KG1 (cell line): ENCODE measurements around the gene APOA1.

Experiments
- DNase-seq: peaks from one replicate; lab custom pipeline; 2025; lab: John Stamatoyannopoulos, UW

Gene APOA1

DNA sequence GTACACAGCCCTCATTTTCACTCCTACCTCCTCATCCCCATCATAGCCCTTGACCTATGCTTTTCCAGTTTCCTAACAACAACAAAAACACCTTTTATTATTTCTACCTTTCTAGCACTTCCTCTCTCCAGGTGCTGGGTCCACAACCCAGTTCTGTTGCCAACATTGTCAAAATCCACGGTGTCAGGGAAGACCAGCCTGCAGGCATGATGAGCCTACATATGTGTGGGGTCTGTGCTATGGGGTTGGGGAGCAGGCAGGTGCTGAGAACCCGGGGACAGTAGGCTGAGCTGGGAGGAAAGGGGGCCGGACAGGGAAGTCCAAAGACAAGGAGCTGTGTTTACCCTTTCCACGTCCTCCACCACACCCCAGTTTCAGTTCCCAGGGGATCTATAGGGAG, 48.9 kb downstream of the APOA1 start:
- DNase-seq: no peak

DNA sequence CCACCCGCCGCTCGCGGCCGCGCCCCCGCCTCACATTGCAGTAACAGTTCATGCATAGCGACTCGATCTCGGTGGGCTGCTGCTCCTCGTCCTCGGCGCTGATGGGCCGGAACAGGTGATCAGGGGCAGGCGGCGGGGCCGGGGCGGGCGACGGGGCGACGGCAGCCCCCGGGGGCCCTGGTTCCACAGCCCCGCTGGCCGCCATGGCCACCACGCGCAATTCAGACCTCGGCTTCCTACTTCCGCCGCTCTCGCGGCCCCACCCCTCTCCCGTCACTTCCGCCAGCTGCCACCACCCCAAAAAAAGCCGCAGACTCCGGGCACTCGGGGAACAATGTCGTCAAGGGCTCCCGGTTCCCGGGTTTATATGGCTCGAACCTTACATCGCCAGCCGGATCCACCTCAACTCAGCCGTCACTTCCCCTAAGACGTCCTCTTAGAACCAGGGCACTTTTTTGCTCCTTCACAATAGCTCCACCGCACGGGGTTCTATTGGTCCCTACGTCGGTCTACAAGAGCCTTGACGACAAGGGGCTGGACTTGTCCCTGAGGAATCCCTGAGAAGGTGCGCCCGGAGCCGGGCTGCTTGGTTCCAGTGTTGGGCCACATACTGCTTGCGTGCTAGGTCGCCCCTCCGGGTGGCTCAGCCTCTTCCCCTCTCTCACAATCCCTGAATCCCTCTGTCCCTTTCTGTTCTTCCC, 49.5 kb downstream of the APOA1 start, which contains the start of gene ZPR1:
ZPR1 (minus strand) TSS at position 238 of the 701 bp plus-strand sequence; CDS start at position 205, 33 bp downstream.
- peak; percentile 90 for DNase-seq

DNA sequence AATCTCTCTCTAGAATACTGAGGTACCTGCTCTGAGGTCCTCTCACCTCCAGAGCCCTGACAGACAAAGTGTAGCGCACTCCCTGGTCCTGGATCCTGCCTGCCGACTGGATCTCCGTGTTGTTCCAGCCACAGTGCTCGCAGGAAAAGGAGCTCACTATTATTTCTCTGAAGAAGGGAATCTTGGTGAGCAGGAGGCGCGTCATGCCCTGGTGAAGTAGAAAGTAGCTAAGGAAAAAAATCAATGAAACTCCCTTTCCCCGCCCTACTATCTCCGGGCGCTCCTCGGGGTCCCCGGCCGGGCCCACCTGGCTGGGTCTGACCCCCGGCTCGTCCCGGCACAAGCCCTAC, 50.0 kb downstream of the APOA1 start:
- no peak for DNase-seq

DNA sequence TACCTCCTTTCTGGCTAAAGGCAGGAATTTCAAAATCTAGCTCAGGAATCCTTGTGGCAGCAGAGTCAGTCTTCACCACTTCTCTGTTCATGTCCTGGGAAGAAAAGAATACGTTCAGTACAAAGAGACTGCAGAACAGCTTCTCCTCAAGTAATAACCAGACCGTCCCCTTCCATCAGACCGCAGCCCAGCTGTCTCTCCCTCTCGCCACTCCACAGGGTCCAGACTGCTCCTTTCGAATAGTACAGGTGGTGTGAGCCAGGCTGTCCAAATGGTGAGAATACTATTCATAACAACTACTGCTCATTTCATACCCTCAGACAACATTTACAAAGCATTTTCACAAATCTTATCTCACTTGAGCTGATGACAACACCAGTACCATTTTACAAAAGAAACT, 50.5 kb downstream of the APOA1 start:
- DNase-seq: no peak

DNA sequence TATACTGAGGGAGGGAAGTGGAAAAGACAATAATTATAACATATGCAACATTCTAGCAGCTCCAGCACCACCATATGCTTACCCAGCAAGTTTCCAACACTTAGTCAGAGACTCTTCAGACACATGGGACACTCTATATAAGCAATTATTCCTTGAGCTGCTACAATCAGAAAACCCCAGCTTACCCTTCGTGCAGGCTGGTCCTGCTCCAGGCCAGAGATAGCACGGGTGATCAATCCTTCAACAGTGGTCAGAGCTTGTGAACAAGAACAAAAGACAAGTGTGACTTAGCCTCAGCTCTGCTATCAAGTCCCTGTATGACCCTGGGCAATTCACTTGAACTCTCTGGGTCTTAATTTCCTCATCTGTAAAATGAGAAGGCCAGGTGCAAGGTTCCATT, 51.1 kb downstream of the APOA1 start:
- no peak for DNase-seq
